ENCODE data around the gene DAAM1. TPM values are rescaled to one million over a fixed set of nuclear protein-coding genes. Genes with fewer than 3 reads are reported as not detected.

The DAAM1 gene
- total RNA-seq, 2 experiments from 2014 or later = 22.2 to 22.4 TPM

- DNase-seq = no peak
- H3K27me3 Mint-ChIP-seq = no peaks in the 10 kb centered on the region
- no peak overlapping the region for H3K27ac Mint-ChIP-seq
- ChIA-PET CTCF (no interaction called here), POLR2A (no interaction called here)
- H3K4me1 Mint-ChIP-seq = no peaks in the 10 kb centered on the region
- H3K4me3 Mint-ChIP-seq = no peak overlapping the region
- H3K36me3 Mint-ChIP-seq (ENCODE audit: low read depth) = peaks cover 10% of the 10 kb centered on the region
- H3K9me3 Mint-ChIP-seq = no peaks in the 10 kb centered on the region
These were observed 167.8 kb downstream of the DAAM1 start for GRCh38 chr14:59356312-59356711.

- Mint-ChIP-seq H3K36me3 (ENCODE audit: low read depth) (peaks cover 10% of the 10 kb centered on the region), H3K4me1 (no peaks in the 10 kb centered on the region), H3K9me3 (no peaks in the 10 kb centered on the region), H3K27ac (no peak overlapping the region), H3K27me3 (no peaks in the 10 kb centered on the region), H3K4me3 (no peak overlapping the region)
- DNase-seq = no peak
- CTCF ChIA-PET = no interaction called here
- POLR2A ChIA-PET = interaction anchor here (1.0 kb wide), 1 partner anchor 81 kb away, joined by 3 read pairs; no protein-coding TSS in a partner anchor
These were observed 168.3 kb downstream of the DAAM1 start for GRCh38 chr14:59356767-59357166.

GRCh38 chr14:59358102-59358501 lies 169.6 kb downstream of the DAAM1 start:
- H3K27ac Mint-ChIP-seq = no peak overlapping the region
- H3K36me3 Mint-ChIP-seq (ENCODE audit: low read depth) = peaks cover 9% of the 10 kb centered on the region
- CTCF ChIA-PET = no interaction called here
- no peaks in the 10 kb centered on the region for H3K9me3 Mint-ChIP-seq
- POLR2A ChIA-PET = interaction anchor here (1.0 kb wide), 1 partner anchor 82 kb away, joined by 3 read pairs; no protein-coding TSS in a partner anchor
- H3K4me3 Mint-ChIP-seq = no peak overlapping the region
- no peak for DNase-seq
- no peaks in the 10 kb centered on the region for H3K4me1 Mint-ChIP-seq
- H3K27me3 Mint-ChIP-seq = no peaks in the 10 kb centered on the region

GRCh38 chr14:59358784-59359183 lies 170.3 kb downstream of the DAAM1 start:
- H3K27me3 Mint-ChIP-seq = no peaks in the 10 kb centered on the region
- no peak overlapping the region for H3K27ac Mint-ChIP-seq
- DNase-seq = no peak
- ChIA-PET POLR2A (interaction anchor here (0.8 kb wide), 1 partner anchor 43 kb away, joined by 3 read pairs; no protein-coding TSS in a partner anchor), CTCF (no interaction called here)
- H3K36me3 Mint-ChIP-seq (ENCODE audit: low read depth) = peaks cover 7% of the 10 kb centered on the region
- no peak overlapping the region for H3K4me3 Mint-ChIP-seq
- H3K9me3 Mint-ChIP-seq = no peaks in the 10 kb centered on the region
- H3K4me1 Mint-ChIP-seq = no peaks in the 10 kb centered on the region

- H3K4me3 Mint-ChIP-seq = no peak overlapping the region
- CTCF ChIA-PET = no interaction called here
- DNase-seq = no peak
- H3K27me3 Mint-ChIP-seq = no peaks in the 10 kb centered on the region
- peaks cover 11% of the 10 kb centered on the region for H3K36me3 Mint-ChIP-seq (ENCODE audit: low read depth)
- POLR2A ChIA-PET = no interaction called here
- H3K9me3 Mint-ChIP-seq = no peaks in the 10 kb centered on the region
- H3K4me1 Mint-ChIP-seq = no peaks in the 10 kb centered on the region
- no peak overlapping the region for H3K27ac Mint-ChIP-seq
These were observed 171.1 kb downstream of the DAAM1 start for GRCh38 chr14:59359431-59360124.

GRCh38 chr14:59360233-59360632 lies 171.8 kb downstream of the DAAM1 start:
- Mint-ChIP-seq H3K4me3 (no peak overlapping the region), H3K4me1 (no peaks in the 10 kb centered on the region), H3K9me3 (no peaks in the 10 kb centered on the region), H3K36me3 (ENCODE audit: low read depth) (peaks cover 9% of the 10 kb centered on the region), H3K27me3 (no peaks in the 10 kb centered on the region), H3K27ac (no peak overlapping the region)
- DNase-seq = no peak
- CTCF ChIA-PET = no interaction called here
- POLR2A ChIA-PET = no interaction called here

- no peak overlapping the region for H3K27ac Mint-ChIP-seq
- peaks cover 8% of the 10 kb centered on the region for H3K36me3 Mint-ChIP-seq (ENCODE audit: low read depth)
- no peaks in the 10 kb centered on the region for H3K9me3 Mint-ChIP-seq
- ChIA-PET CTCF (no interaction called here), POLR2A (no interaction called here)
- H3K4me3 Mint-ChIP-seq = no peak overlapping the region
- DNase-seq = no peak
- no peaks in the 10 kb centered on the region for H3K27me3 Mint-ChIP-seq
- no peaks in the 10 kb centered on the region for H3K4me1 Mint-ChIP-seq
These were observed 172.7 kb downstream of the DAAM1 start for GRCh38 chr14:59360923-59361794.

- DNase-seq = no peak
- ChIA-PET POLR2A (no interaction called here), CTCF (no interaction called here)
- Mint-ChIP-seq H3K9me3 (no peaks in the 10 kb centered on the region), H3K4me3 (no peak overlapping the region), H3K4me1 (no peaks in the 10 kb centered on the region), H3K27ac (no peak overlapping the region), H3K27me3 (no peaks in the 10 kb centered on the region), H3K36me3 (ENCODE audit: low read depth) (peaks cover 8% of the 10 kb centered on the region)
These were observed 174.0 kb downstream of the DAAM1 start for GRCh38 chr14:59362513-59362912.

GRCh38 chr14:59363531-59364226 lies 175.2 kb downstream of the DAAM1 start:
- peaks cover 11% of the 10 kb centered on the region for H3K36me3 Mint-ChIP-seq (ENCODE audit: low read depth)
- H3K4me1 Mint-ChIP-seq = no peaks in the 10 kb centered on the region
- H3K27me3 Mint-ChIP-seq = no peaks in the 10 kb centered on the region
- H3K4me3 Mint-ChIP-seq = no peak overlapping the region
- H3K27ac Mint-ChIP-seq = no peak overlapping the region
- CTCF ChIA-PET = no interaction called here
- no peak for DNase-seq
- POLR2A ChIA-PET = no interaction called here
- no peaks in the 10 kb centered on the region for H3K9me3 Mint-ChIP-seq

- Mint-ChIP-seq H3K4me3 (no peak overlapping the region), H3K4me1 (no peaks in the 10 kb centered on the region), H3K36me3 (ENCODE audit: low read depth) (peaks cover 7% of the 10 kb centered on the region), H3K27me3 (peaks cover 2% of the 10 kb centered on the region), H3K9me3 (no peaks in the 10 kb centered on the region), H3K27ac (no peak overlapping the region)
- CTCF ChIA-PET = interaction anchor here (0.7 to 0.9 kb wide), 2 partner anchors 270 to 1261 kb away, joined by 3 to 4 read pairs; no protein-coding TSS in a partner anchor
- POLR2A ChIA-PET = no interaction called here
- DNase-seq = no peak
These were observed 181.8 kb downstream of the DAAM1 start for GRCh38 chr14:59370158-59370742.

- DNase-seq = no peak
- POLR2A ChIA-PET = no interaction called here
- Mint-ChIP-seq H3K4me3 (no peak overlapping the region), H3K27ac (no peak overlapping the region), H3K27me3 (peaks cover 7% of the 10 kb centered on the region), H3K4me1 (no peaks in the 10 kb centered on the region), H3K36me3 (ENCODE audit: low read depth) (peaks cover 7% of the 10 kb centered on the region), H3K9me3 (no peaks in the 10 kb centered on the region)
- CTCF ChIA-PET = no interaction called here
These were observed 183.3 kb downstream of the DAAM1 start for GRCh38 chr14:59371771-59372170.

- Mint-ChIP-seq H3K36me3 (ENCODE audit: low read depth) (no peaks in the 10 kb centered on the region), H3K27me3 (peaks cover 16% of the 10 kb centered on the region), H3K4me1 (no peaks in the 10 kb centered on the region), H3K9me3 (no peaks in the 10 kb centered on the region), H3K4me3 (no peak overlapping the region), H3K27ac (no peak overlapping the region)
- ChIA-PET CTCF (no interaction called here), POLR2A (no interaction called here)
- no peak for DNase-seq
These were observed 185.6 kb downstream of the DAAM1 start for GRCh38 chr14:59374048-59374447.

- no peaks in the 10 kb centered on the region for H3K9me3 Mint-ChIP-seq
- no peak overlapping the region for H3K4me3 Mint-ChIP-seq
- DNase-seq = no peak
- ChIA-PET POLR2A (no interaction called here), CTCF (no interaction called here)
- H3K36me3 Mint-ChIP-seq (ENCODE audit: low read depth) = no peaks in the 10 kb centered on the region
- peaks cover 25% of the 10 kb centered on the region for H3K27me3 Mint-ChIP-seq
- H3K27ac Mint-ChIP-seq = no peak overlapping the region
- H3K4me1 Mint-ChIP-seq = no peaks in the 10 kb centered on the region
These were observed 188.2 kb downstream of the DAAM1 start for GRCh38 chr14:59376686-59377085.

Data from activated CD4-positive, alpha-beta memory T cell treated with anti-CD3 and anti-CD28 coated beads, Interleukin-2, amount 10 ng/mL, durations not matched to agents 7 days and 5 days (primary cell).